Heart left ventricle (tissue), 13 donors: ENCODE measurements around the gene USP46.

Source experiments
- CTCF ChIP-seq, 12 donors: fragments of 200-600 bp; sonication (generic) in 4 of 12; IDR thresholded peaks; one replicate each; pipeline versions ENCODE4 v1.5.0 to v1.8.0; 2018 to 2022; ENCODE audit warnings: antibody characterized with exemption in 12 of 12, mild to moderate bottlenecking in 5 of 12
- POLR2A ChIP-seq, 2 donors: fragments of 450-650 bp; IDR thresholded peaks; one replicate each; pipeline ENCODE4 v1.6.1; 2017; ENCODE audit warnings: antibody characterized with exemption in 2 of 2, mild to moderate bottlenecking in 2 of 2, moderate library complexity in 2 of 2
- donor health status: ischemic (EF 13 %, LVEDD 7.1; RV severe dilation, severe dysfunction).
- donor health status: DM: no; HTN: yes; CAD: no.
- donor health status: DM: no; HTN: no; CAD: no.
- donor health status: ischemic (EF 25% LVEDD 6.9; RV normal size, moderate dysfunction).
- donor health status: ischemic (EF 25% LVEDD 5.7; RV mildly dilated, moderate dysfunction).
- donor health status: ischemic (EF 35%, LVEDD 5.7; RV mildly dilated, moderate dysfunction).
- donor health status: nonischemic (EF 11% LVEDD 7.7; RV severe dilation, severe dysfunction).
- donor health status: DM: yes; HTN: yes; CAD: no.
- donor health status: PGD.
- donor health status: ischemic (EF 29% LVEDD 5.4; RV normal size, mild dysfunction).
- donor health status: nonischemic (EF 23%, LVEDD 6.1; RV moderate dilation, normal function).

GRCh38 chr4:52687696-52688095 is 28.6 kb upstream of the USP46 start:
- TF ChIP-seq CTCF (IDR thresholded peaks at IDR 0.05) (no peak), POLR2A (IDR thresholded peaks at IDR 0.05) (no peak)
